GM19397 (cell line): Measurements from ENCODE around the gene PDE6D.

Experiments used
- ATAC-seq: cut with Tn5 transposase; IDR thresholded peaks from one replicate; pipeline ENCODE4 v1.9.1; 2021; ENCODE audit warnings: mild to moderate bottlenecking, moderate library complexity; ENCODE audit not compliant: unreplicated experiment

PDE6D gene

DNA sequence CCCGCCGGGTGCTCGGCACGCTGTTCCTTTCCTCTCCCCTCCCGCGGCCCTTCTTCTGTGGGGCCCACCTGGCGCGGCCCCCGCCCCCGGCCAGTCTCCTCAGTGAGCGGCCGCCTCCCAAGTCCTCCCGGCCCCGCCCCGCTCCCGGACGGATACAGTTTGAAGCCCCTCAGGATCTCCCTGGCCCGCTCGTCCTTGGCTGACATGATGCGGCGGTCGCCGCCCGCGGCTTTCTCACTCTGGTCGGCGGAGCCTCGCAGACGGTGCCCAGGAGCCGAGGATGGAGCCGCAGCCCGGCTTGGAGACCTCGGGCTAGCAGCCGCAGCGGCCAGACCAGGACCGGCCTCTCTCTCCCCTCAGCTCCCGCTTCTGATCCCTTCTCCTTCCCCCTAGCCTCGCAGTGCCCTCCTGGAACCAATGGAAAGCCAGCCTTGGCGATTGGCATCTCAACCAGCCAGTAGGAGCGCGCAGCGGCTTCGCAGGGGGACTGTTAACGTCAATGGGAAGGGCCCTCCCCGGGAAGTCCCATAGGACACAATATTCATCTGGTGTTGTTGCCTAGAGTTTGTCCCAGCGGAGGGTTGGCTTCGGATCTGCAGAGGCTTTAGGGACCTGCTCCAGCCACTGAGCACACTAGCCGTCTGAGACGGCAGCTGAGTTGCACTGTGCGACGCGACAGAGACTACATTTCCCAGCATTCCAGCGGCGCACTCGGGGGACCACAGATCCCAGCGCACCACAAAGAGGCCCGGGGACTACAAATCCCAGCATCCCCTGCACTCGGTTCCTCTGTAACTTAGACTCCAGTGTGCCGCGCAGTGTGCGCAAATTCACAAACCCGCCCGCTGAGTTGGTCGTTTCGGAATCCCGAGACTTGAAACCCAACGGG lies at the start of gene PDE6D:
Gene PDE6D (minus strand): TSS at position 374 of the 889 bp plus-strand sequence. CDS start 168 bp downstream, at position 206.
- peak; percentile 91 for ATAC-seq

DNA sequence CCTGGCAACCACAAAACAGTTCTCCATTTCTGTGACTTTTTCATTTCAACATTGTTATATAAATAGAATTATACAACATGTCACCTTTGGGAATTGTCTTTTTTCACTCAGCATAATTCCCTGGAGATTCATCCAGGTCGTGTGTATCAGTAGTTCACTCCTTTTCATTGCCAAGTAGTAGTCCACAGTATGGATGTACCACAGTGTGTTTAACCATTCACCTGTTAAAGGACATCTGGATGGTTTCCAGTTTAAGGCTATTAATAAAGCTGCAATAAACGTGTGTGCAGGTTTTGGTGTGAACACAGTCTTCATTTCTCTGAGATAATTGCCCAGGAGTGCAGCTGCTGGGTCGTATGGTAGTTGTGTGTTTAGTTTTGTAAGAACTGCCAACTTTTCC lies 40.8 kb upstream of the PDE6D start:
- no peak for ATAC-seq

DNA sequence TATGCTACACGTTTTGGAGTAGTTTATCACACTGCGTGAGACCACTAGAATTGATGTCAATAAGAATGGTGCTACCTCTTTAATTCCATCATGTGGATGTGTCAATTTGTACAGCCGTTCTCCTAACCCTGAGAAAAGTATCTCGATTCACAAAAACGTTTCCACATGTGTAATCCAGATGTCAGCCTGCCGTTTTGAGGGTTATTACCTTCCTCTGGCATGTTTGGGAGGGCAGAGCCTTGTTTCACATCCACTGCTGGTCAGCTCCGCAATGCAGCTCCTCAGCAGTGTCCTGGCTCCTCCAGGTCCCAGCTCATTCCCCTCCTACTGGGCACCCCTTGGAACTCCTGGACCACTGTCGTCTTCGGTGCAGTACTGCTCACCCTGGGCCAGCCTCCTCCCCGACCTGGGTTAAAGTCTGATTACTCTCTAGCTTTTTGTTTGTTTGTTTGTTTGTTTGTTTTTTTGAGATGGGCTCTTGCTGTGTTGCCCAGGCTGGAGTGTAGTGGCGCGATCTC lies 39.8 kb upstream of the PDE6D start:
- ATAC-seq: no peak

DNA sequence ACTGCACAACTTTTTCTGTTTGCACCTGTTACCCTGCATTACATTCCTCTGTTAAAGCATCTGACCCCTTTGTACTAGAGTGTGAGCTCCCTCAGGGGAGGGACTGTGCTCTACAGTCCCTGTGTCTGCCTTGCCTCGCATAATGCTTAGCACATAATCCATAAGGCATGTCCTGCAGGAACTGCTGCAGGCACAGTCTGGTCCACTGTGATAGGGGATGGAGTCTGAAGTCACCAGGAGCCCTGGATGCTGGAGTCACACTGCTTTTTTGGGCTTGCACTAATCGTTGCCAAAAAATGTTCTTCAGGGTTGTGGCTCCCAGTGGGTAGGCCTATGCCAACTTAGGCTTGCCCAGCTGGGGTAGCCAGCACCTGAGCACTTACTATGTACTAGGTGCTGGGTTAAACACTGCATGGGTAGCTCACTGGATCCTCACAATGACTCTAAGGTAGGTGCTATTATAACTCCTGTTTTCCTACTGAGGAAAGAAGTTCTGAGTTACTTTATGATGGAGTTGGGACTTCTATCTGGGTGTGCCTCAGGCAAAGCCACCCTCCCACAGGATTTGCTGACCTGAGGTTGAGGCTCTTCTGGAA lies 38.5 kb upstream of the PDE6D start:
- ATAC-seq: no peak

GRCh38 chr2:231816327-231817026 lies 35.4 kb upstream of the PDE6D start:
- ATAC-seq: no peak

- no peak for ATAC-seq
Measured at GRCh38 chr2:231810905-231811304, 29.8 kb upstream of the PDE6D start.

DNA sequence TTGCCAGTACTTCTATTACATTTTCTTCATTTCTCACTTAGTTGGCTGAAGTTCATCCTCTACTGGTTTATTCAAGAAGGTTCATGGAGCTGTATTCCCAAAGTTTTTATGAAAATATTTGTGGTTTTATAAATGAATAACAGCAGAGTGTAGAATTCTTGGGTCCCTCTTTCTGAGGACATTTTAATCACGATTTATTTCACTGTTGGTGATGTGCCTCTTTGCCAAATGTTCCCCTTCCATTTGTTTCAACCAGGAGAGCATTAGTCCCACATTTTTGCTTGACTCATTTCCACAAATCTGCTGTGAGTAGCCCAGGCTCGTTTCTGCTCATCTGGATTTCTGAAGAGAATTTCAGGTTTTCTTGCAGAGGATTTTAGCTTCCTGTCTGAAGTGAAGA lies 25.9 kb upstream of the PDE6D start:
- no peak for ATAC-seq

- ATAC-seq: no peak
Measured at GRCh38 chr2:231803501-231804138, 22.5 kb upstream of the PDE6D start.

DNA sequence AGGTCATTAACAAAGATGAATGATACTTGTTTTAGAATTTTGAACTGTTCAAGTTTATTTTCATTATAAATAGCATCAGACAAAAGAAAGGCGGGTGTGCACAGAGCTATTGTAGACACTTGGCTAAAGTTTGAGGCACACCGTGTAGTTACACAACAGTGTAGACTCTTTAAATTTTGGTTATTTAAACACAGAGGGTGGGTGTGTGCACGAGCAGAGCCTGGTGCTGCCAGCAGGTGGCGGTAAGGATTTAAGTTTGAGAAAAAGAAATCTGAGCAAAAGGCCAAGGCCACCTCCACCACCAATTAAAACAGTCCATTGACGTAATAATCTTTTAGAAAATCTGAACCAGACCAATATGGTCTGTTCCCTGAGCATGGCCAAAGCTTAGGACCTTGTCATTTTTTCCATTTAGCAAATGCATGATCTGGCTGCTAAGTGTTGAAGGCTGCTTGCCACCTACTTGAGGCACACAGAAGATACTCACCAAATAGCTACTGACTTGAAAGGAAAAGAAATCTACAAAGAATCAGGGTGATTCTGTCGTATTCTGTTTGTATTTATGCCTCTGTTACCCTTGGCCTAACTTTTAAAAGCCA lies 19.5 kb upstream of the PDE6D start:
- no peak for ATAC-seq

- ATAC-seq: no peak
Measured at GRCh38 chr2:231795525-231796327, 14.6 kb upstream of the PDE6D start.

DNA sequence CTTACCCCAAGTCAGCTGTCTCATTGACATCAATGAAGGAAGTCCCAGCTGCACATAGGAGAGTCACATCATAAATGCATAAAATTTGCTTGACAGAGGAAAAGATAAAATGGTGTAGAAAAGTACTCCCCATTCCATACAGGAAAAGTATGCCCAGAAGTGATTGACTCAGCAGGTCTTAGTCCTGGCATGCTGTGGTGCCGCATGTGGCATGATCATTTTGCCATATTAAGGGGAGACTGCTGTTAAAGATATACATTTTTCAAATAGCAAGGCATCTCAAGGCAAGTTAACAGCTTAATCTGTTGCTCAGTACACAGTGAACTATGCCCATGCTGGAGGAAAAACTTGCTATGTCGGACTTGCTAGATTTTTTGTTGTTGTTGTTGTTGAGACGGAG lies 13.3 kb upstream of the PDE6D start:
- no peak for ATAC-seq

DNA sequence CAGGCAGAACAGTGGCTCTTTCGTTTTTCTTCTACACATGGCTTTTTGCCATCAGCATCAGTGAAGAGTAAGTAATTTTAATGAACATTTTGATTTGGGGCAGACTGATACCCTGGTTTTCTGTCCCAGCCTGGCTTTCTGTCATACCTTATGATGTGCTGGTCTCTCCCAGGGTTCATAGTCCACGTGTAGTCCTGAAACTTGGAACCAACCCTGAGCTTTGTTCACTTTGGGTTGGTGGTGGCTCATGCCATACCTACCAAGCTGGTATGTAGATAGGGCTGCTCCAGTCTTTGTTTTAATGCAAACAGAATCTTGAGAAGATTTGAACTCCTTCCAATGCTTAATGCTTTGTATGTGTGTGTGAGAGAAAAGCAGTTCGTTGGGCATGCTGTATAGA lies 10.0 kb upstream of the PDE6D start:
- no peak for ATAC-seq

DNA sequence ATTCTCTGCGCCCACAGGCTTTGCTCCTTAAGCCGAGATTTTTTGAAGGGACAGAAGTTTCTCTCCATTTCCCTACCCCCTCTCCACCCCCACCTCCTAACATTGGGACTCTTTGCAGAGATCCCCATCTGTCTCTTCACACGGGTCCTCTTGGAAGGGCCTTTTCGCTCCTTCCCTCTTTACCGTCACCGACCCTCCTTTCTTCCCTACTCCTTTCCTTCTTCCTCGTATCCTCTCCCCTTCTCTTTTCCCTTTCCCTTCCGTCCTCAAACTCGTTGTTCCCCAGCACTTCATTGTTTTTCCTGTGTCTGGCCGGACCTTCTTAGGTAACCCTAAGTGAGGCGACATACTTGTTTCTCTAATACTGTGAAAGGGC lies 5.8 kb upstream of the PDE6D start:
- no peak for ATAC-seq

GRCh38 chr2:231786177-231786916 lies 5.3 kb upstream of the PDE6D start, which contains the start of gene COPS7B:
Gene COPS7B, plus strand, starts transcription at chr2:231786445. Its CDS starts 2,126 bp downstream, at chr2:231788571.
- ATAC-seq: peak; percentile 73

DNA sequence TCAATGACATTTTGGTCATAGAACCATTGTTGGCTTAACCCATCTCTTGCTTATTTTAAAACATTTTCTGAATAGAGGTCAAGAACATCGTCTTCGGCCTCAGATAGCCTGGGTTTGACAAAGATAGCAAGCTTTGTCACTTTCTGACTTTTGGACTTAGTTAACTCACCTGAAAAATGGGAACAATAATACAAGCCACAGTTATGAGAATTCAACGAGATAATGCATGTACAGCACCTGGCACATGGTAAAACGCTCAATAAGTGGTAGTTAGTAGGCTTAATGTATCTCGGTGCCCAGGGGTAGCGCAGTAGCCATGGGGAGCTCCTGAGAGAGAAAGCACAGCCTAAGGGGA lies 4.7 kb upstream of the PDE6D start:
- ATAC-seq: no peak

GRCh38 chr2:231785413-231785812 lies 4.3 kb upstream of the PDE6D start:
- no peak for ATAC-seq

DNA sequence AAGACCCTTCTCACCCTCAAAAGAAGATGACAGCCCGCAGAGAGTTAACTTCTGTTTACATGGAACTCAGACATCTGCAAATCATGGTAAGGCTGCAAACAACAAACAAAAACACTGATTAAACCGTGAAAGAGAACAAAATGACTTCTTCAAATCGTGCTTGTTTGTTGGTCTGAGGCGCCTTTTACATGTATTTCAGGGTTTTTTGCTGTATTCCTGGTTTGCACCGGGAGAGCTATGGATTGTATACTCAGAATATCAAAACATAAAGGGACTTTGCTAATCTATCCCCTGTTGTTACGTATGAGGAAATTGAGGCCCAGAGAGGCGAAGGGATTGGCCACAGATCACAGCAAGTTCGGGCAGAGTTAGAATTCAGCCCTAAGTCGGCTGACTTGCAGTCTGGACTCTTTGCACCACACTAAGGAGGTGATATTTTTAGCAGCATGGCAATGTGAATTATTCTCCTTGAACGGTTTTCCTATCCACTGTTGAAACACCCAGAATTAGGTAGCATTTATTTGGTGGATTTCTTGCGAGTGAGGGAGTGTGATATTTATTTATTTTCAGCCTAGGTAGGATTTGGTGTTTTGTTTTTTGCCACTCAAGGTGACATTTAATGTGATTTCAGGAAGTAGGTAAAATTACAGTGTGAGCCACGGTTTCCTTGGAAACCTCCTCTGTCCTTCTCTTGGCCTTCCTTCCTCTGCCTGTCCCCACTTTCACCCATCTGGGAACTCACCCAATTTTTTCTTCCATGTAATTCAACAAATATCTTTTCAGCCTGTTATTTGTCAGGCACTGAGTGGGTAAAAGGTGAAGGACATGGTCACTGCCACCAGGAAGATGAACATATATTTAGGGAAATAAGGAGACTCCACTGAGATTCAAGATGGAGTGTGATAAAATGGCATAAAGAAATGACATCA lies 980 bp upstream of the PDE6D start:
- ATAC-seq: no peak
